GM12873 (cell line): Measurements from ENCODE around the gene KCND2.

Experiments
- CTCF ChIP-seq: IDR thresholded peaks from 2 replicates; pipeline ENCODE4 v1.5.1; 2012; ENCODE audit warnings: low read depth, mild to moderate bottlenecking, moderate library complexity, low read length, control low read depth; ENCODE audit not compliant: insufficient read depth; ENCODE audit errors: missing control alignments

KCND2 gene

GRCh38 chr7:120464104-120464503 lies 191.1 kb downstream of the KCND2 start:
- no peak for TF ChIP-seq CTCF

GRCh38 chr7:120467676-120468075 lies 194.7 kb downstream of the KCND2 start:
- TF ChIP-seq CTCF = no peak

DNA sequence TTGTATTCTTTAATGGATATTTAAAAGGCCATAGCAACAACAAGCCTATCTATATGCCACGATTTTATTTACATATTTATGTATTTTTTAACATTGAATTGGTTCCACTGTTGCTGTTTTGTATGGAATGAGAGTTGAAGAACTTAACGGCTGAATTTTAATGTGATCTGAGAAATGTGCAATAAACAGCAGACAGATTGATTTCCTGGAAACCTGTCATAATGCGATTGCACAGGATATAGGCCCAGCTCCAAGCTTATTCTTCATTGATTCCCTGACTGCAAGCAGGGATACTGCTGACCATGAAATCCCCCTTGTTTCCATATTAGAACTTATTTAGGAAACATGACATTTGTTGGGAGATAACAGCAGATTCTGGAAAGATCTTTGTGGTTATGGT lies 195.6 kb downstream of the KCND2 start:
- no peak for TF ChIP-seq CTCF

GRCh38 chr7:120472892-120473291 lies 199.9 kb downstream of the KCND2 start:
- TF ChIP-seq CTCF = no peak

DNA sequence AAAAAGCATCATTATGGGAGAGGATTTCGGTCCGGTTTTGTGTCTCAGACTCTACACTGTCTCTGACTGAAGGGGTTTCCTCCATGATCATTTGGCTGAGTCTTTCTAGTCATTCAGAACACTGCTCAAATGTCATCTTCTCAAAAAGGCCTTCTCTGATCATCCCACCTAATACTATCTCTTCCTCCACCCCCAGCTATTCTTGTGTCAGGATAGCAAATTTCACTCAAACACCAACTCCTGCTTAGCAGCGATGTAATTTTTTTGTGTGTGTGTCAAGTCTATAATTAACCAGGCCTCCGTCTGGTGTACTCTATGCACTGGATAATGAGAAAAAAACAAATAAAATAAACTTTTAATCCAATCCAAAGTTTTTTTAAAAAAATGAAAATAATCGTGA lies 200.4 kb downstream of the KCND2 start:
- TF ChIP-seq CTCF = no peak

DNA sequence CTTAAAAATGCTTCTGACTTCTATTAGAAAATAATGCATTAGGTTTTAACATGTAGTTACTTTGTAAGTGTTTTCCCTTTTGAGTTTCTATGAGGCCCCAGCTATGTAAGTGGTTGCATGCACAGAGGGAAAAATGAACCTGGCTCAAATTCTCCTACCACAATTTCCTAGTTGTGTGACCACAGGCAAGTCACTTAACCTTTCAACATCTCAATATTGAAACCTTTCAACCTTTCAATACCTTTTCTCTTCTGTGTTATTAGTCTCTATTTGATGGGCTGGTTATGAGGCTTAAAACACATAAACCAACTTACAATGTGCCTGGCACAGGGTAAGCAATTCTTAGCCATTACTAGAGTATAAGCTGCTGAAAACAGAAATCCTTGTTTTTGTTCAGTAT lies 203.0 kb downstream of the KCND2 start:
- TF ChIP-seq CTCF = no peak

DNA sequence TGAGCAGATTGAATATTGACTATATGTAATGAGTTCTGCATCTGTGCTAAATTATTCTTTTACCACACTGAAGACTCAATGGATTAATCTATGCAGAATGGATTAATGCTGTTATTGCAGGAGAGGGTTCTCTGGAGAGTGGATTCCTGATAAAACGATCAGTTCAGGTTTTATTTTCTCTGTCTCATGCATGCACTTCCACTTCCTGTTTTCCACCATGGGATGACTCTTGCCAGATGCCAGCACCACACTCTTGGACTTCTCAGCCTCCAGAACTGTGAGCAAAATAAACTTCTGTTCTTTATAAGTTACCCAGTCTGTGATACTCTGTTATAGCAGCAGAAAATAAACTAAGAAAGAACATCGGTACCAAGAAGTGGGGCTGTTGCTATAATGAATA lies 207.5 kb downstream of the KCND2 start:
- TF ChIP-seq CTCF = no peak
